ENCODE data around the gene C1orf226. TPM values are rescaled to one million over a fixed set of nuclear protein-coding genes. Genes with fewer than 3 reads are reported as not detected.

C1orf226 gene
- total and polyA plus RNA-seq, 9 of the 15 experiments (the other 6 are each of a cell fraction or from before 2014, with no cell fraction given) = 0.10 to 1.4 (median 0.47) TPM

DNA sequence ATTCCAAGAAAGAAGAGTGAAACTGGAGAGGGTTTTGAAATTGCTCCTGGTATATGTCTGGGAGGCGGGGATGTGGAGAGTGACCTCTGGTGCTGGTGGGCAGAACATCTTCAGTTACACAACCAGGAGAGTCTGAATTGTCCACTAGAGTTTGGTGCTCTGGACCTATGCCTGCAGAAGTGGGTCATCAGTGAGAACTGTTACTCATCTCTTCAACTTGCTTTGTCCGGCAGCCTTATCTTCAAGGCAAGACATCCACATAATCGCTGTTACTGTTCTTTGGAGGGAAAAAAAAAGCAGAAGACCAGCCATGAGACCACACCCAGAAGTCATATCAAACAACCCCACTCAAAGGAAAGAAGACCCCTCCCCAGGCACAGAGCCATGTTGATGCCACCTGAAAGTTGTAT is 15.5 kb downstream of the C1orf226 start (continued):
- TF ChIP-seq, protein P1, sequence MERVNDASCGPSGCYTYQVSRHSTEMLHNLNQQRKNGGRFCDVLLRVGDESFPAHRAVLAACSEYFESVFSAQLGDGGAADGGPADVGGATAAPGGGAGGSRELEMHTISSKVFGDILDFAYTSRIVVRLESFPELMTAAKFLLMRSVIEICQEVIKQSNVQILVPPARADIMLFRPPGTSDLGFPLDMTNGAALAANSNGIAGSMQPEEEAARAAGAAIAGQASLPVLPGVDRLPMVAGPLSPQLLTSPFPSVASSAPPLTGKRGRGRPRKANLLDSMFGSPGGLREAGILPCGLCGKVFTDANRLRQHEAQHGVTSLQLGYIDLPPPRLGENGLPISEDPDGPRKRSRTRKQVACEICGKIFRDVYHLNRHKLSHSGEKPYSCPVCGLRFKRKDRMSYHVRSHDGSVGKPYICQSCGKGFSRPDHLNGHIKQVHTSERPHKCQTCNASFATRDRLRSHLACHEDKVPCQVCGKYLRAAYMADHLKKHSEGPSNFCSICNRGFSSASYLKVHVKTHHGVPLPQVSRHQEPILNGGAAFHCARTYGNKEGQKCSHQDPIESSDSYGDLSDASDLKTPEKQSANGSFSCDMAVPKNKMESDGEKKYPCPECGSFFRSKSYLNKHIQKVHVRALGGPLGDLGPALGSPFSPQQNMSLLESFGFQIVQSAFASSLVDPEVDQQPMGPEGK (CRISPR knock-in tag; IDR thresholded peaks at IDR 0.05; ENCODE audit: borderline replicate concordance) = no peak
- TF ChIP-seq PURB (CRISPR knock-in tag; IDR thresholded peaks at IDR 0.05; ENCODE audit: low read depth) = no peak
- no peak for TF ChIP-seq RBFOX2 (IDR thresholded peaks at IDR 0.05; ENCODE audit: low read depth, low read length)
- no peak for TF ChIP-seq DMBX1 (CRISPR knock-in tag; IDR thresholded peaks at IDR 0.05; ENCODE audit: borderline replicate concordance)
- no peak for TF ChIP-seq ZFP36 (IDR thresholded peaks at IDR 0.05; ENCODE audit: low read depth, low read length, partially characterized antibody)
- TF ChIP-seq NR3C1 (CRISPR knock-in tag; IDR thresholded peaks at IDR 0.05) = no peak
- TF ChIP-seq, protein P2, sequence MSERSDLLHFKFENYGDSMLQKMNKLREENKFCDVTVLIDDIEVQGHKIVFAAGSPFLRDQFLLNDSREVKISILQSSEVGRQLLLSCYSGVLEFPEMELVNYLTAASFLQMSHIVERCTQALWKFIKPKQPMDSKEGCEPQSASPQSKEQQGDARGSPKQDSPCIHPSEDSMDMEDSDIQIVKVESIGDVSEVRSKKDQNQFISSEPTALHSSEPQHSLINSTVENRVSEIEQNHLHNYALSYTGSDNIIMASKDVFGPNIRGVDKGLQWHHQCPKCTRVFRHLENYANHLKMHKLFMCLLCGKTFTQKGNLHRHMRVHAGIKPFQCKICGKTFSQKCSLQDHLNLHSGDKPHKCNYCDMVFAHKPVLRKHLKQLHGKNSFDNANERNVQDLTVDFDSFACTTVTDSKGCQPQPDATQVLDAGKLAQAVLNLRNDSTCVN (CRISPR knock-in tag; IDR thresholded peaks at IDR 0.05) = no peak
- TF ChIP-seq, protein P3, sequence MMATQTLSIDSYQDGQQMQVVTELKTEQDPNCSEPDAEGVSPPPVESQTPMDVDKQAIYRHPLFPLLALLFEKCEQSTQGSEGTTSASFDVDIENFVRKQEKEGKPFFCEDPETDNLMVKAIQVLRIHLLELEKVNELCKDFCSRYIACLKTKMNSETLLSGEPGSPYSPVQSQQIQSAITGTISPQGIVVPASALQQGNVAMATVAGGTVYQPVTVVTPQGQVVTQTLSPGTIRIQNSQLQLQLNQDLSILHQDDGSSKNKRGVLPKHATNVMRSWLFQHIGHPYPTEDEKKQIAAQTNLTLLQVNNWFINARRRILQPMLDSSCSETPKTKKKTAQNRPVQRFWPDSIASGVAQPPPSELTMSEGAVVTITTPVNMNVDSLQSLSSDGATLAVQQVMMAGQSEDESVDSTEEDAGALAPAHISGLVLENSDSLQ (IDR thresholded peaks at IDR 0.05) = no peak
- TF ChIP-seq, protein P4, sequence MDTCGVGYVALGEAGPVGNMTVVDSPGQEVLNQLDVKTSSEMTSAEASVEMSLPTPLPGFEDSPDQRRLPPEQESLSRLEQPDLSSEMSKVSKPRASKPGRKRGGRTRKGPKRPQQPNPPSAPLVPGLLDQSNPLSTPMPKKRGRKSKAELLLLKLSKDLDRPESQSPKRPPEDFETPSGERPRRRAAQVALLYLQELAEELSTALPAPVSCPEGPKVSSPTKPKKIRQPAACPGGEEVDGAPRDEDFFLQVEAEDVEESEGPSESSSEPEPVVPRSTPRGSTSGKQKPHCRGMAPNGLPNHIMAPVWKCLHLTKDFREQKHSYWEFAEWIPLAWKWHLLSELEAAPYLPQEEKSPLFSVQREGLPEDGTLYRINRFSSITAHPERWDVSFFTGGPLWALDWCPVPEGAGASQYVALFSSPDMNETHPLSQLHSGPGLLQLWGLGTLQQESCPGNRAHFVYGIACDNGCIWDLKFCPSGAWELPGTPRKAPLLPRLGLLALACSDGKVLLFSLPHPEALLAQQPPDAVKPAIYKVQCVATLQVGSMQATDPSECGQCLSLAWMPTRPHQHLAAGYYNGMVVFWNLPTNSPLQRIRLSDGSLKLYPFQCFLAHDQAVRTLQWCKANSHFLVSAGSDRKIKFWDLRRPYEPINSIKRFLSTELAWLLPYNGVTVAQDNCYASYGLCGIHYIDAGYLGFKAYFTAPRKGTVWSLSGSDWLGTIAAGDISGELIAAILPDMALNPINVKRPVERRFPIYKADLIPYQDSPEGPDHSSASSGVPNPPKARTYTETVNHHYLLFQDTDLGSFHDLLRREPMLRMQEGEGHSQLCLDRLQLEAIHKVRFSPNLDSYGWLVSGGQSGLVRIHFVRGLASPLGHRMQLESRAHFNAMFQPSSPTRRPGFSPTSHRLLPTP (IDR thresholded peaks at IDR 0.05; ENCODE audit: borderline replicate concordance, extremely low read depth, insufficient read length) = no peak
- TF ChIP-seq CCNT2 (IDR thresholded peaks at IDR 0.05; ENCODE audit: borderline replicate concordance, extremely low read depth, insufficient read length, low read depth, low read length) = peak; percentile 59
- peak; percentile 48; the same call in 1 of the 2 replicates for TF ChIP-seq MTA2 (IDR thresholded peaks at IDR 0.05; ENCODE audit: low read depth)
- no peak for TF ChIP-seq ADNP (tag; IDR thresholded peaks at IDR 0.05)
- TF ChIP-seq ZNF146 (CRISPR knock-in tag; IDR thresholded peaks at IDR 0.05; ENCODE audit: unreplicated experiment) = no peak
- TF ChIP-seq LCOR (CRISPR knock-in tag; IDR thresholded peaks at IDR 0.05) = no peak
- TF ChIP-seq CBX5 (IDR thresholded peaks at IDR 0.05; ENCODE audit: borderline replicate concordance, low read depth) = no peak
- TF ChIP-seq MEF2A (IDR thresholded peaks at IDR 0.05; ENCODE audit: control insufficient read depth, low read depth, low read length) = no peak
- no peak for TF ChIP-seq ZFP1 (CRISPR knock-in tag; IDR thresholded peaks at IDR 0.05)
- TF ChIP-seq PRMT5 (CRISPR knock-in tag; IDR thresholded peaks at IDR 0.05) = no peak
- TF ChIP-seq, protein P5, sequence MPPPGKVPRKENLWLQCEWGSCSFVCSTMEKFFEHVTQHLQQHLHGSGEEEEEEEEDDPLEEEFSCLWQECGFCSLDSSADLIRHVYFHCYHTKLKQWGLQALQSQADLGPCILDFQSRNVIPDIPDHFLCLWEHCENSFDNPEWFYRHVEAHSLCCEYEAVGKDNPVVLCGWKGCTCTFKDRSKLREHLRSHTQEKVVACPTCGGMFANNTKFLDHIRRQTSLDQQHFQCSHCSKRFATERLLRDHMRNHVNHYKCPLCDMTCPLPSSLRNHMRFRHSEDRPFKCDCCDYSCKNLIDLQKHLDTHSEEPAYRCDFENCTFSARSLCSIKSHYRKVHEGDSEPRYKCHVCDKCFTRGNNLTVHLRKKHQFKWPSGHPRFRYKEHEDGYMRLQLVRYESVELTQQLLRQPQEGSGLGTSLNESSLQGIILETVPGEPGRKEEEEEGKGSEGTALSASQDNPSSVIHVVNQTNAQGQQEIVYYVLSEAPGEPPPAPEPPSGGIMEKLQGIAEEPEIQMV (tag; conservative IDR thresholded peaks at IDR 0.05; ENCODE audit: low read depth) = no peak
